GM21619 (cell line): ENCODE data around the gene NIPBL.
"Not testable (repeated sequence)": the region's sequence is repeated elsewhere in the genome, so short reads cannot be mapped to it uniquely, and the experiment has no call there.

Experiments
- ATAC-seq: cut with Tn5 transposase; IDR thresholded peaks from one replicate; pipeline ENCODE4 v1.9.1; 2021; ENCODE audit not compliant: unreplicated experiment

NIPBL gene

GRCh38 chr5:37082977-37083376 is 206.4 kb downstream of the NIPBL start:
- ATAC-seq: not testable (repeated sequence)

- ATAC-seq: not testable (repeated sequence)
Observed at GRCh38 chr5:37086026-37086425, 209.5 kb downstream of the NIPBL start.

GRCh38 chr5:37086466-37087173 is 210.1 kb downstream of the NIPBL start:
- ATAC-seq: no peak

GRCh38 chr5:37088009-37088408 is 211.4 kb downstream of the NIPBL start:
- ATAC-seq: no peak

GRCh38 chr5:37090123-37090726 is 213.7 kb downstream of the NIPBL start:
- ATAC-seq: no peak

- no peak for ATAC-seq
Observed at GRCh38 chr5:37090781-37091180, 214.2 kb downstream of the NIPBL start.

- not testable (repeated sequence) for ATAC-seq
Observed at GRCh38 chr5:37093795-37094194, 217.2 kb downstream of the NIPBL start.

- ATAC-seq: not testable (repeated sequence)
Observed at GRCh38 chr5:37099267-37099666, 222.7 kb downstream of the NIPBL start.

GRCh38 chr5:37103302-37103701 is 226.7 kb downstream of the NIPBL start:
- no peak for ATAC-seq

- no peak for ATAC-seq
Observed at GRCh38 chr5:37109338-37109737, 232.8 kb downstream of the NIPBL start.

- no peak for ATAC-seq
Observed at GRCh38 chr5:37110135-37110534, 233.6 kb downstream of the NIPBL start.

GRCh38 chr5:37111426-37112382 is 235.1 kb downstream of the NIPBL start:
- peak; percentile 87 for ATAC-seq

GRCh38 chr5:37112383-37112991 is 235.9 kb downstream of the NIPBL start:
- no peak for ATAC-seq
